ENCODE measurements around the gene EXD3.

DNA sequence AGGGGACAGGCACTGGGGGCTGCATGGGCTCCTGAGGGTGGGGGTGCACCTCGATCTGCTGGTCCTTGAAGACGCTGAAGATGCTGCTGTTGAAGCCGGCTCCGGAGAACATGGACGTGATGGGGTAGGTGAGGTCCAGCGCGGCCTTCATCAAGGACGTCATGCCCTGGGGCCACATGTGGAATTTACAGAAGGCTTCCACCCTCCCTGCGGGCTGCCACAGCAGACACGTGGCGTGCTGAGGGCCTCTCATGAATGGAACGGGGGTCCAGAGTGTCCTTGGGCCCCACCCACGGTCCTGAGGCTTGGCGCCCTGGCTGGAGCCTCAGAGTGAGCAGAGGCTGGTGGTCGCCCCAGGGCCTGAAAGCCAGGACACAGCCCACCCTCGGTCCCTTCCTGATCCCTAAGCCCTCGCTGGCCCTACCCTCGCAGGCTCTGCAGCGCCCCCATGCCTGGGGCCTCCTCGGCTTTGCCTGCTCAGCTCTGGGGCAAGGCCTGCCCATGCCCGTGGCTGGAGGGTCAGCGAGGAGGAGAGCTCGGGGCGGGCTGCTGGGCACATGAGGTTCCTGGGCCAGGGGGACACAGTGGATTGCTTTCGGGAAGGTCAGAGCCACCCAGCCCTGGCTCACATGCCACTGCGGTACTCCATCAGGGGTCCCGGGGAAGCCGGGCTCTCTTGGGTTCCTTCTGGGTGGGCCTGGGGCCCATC is 41.5 kb upstream of the EXD3 start:
- no peak for TF ChIP-seq POLR2A (IDR thresholded peaks at IDR 0.05)
- TF ChIP-seq, protein P1, sequence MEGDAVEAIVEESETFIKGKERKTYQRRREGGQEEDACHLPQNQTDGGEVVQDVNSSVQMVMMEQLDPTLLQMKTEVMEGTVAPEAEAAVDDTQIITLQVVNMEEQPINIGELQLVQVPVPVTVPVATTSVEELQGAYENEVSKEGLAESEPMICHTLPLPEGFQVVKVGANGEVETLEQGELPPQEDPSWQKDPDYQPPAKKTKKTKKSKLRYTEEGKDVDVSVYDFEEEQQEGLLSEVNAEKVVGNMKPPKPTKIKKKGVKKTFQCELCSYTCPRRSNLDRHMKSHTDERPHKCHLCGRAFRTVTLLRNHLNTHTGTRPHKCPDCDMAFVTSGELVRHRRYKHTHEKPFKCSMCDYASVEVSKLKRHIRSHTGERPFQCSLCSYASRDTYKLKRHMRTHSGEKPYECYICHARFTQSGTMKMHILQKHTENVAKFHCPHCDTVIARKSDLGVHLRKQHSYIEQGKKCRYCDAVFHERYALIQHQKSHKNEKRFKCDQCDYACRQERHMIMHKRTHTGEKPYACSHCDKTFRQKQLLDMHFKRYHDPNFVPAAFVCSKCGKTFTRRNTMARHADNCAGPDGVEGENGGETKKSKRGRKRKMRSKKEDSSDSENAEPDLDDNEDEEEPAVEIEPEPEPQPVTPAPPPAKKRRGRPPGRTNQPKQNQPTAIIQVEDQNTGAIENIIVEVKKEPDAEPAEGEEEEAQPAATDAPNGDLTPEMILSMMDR (IDR thresholded peaks at IDR 0.05): no peak
